GM06990 (cell line): ENCODE measurements around the gene KLF9.
"Not testable (repeated sequence)": the region's sequence is repeated elsewhere in the genome, so short reads cannot be mapped to it uniquely, and the experiment has no call there.

Experiments
- DNase-seq: peaks from one replicate; pipeline ENCODE4 v3.0.0-alpha.2; 2011; ENCODE audit not compliant: insufficient read length; ENCODE audit errors: extremely low read depth
- H3K27me3 ChIP-seq: replicated peaks from 2 replicates; pipeline ENCODE4 v1.6.0; 2011; ENCODE audit warnings: low read length; ENCODE audit not compliant: control insufficient read depth, insufficient read depth
- H3K36me3 ChIP-seq: 2 replicates; pipeline ENCODE4 v1.5.1; 2011; ENCODE audit warnings: low read length; ENCODE audit not compliant: control insufficient read depth, insufficient read depth
- H3K4me3 ChIP-seq: replicated peaks from 2 replicates; pipeline ENCODE4 v1.5.1; 2011; ENCODE audit warnings: low read depth, mild to moderate bottlenecking, control low read depth, low read length
- TF ChIP-seq, protein P1 (sequence below): IDR thresholded peaks from 2 replicates; pipeline ENCODE4 v1.5.1; 2011; ENCODE audit warnings: low read length, control low read depth, mild to moderate bottlenecking, inconsistent platforms; ENCODE audit not compliant: insufficient read depth, poor library complexity, severe bottlenecking

KLF9 gene

DNA sequence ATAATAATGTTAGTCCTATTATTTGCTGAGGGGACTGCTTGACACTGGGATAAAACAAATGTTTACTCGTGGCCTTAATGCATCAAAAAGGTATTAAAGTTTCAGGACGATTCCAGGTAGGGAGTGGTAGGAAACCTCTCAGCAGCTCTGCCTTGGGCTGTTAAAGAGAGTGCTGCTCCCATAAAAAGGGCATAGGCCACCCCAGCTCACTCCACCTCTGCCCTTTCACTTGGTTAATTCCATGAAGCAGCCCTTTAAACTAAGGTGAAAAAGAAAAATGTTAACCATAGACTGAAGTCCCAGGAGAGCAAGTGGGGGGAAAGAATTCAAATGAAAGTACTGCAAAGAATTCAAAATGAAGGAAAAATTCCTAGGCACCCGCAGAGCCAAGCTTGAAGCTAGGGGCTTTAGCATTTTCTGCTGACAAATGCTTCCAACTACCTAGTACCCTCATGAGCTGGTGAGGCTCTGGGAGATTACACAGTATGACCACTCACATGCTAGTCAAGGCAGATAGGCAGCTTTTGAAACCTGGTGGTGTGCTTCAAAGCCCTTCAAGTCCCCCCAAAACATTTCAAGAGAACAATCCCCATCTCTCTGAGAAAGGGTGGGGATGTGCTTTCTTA lies 8.5 kb downstream of the KLF9 start:
- Histone ChIP-seq H3K36me3 (no peaks in the 10 kb centered on the region), H3K4me3 (no peak overlapping the region), H3K27me3 (no peaks in the 10 kb centered on the region)
- TF ChIP-seq, protein P1, sequence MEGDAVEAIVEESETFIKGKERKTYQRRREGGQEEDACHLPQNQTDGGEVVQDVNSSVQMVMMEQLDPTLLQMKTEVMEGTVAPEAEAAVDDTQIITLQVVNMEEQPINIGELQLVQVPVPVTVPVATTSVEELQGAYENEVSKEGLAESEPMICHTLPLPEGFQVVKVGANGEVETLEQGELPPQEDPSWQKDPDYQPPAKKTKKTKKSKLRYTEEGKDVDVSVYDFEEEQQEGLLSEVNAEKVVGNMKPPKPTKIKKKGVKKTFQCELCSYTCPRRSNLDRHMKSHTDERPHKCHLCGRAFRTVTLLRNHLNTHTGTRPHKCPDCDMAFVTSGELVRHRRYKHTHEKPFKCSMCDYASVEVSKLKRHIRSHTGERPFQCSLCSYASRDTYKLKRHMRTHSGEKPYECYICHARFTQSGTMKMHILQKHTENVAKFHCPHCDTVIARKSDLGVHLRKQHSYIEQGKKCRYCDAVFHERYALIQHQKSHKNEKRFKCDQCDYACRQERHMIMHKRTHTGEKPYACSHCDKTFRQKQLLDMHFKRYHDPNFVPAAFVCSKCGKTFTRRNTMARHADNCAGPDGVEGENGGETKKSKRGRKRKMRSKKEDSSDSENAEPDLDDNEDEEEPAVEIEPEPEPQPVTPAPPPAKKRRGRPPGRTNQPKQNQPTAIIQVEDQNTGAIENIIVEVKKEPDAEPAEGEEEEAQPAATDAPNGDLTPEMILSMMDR = no peak
- DNase-seq = no peak

DNA sequence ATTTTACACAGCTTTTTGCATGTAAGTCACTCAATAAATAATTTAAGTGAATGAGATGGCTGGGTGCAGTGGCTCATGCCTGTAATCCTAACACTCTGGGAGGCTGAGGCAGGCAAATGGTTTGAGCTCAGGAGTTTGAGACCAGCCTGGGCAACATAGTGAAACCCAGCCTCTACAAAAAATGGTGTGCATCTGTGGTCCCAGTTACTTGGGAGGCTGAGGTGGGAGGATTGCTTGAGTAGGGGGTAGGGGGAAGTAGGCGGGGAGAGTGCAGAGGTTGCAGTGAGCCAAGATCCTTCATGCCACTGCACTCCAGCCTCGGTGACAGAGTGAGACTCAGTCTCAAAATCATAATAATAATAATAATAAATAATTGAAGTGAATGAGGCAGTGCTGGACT lies 10.2 kb downstream of the KLF9 start:
- Histone ChIP-seq H3K4me3 (no peak overlapping the region), H3K27me3 (no peaks in the 10 kb centered on the region), H3K36me3 (no peaks in the 10 kb centered on the region)
- no peak for DNase-seq
- TF ChIP-seq, protein P1 = no peak

- TF ChIP-seq, protein P1 = no peak
- DNase-seq = no peak
- Histone ChIP-seq H3K4me3 (no peak overlapping the region), H3K27me3 (no peaks in the 10 kb centered on the region), H3K36me3 (no peaks in the 10 kb centered on the region)
These were observed 10.8 kb downstream of the KLF9 start for GRCh38 chr9:70403618-70404025.

GRCh38 chr9:70403166-70403565 lies 11.3 kb downstream of the KLF9 start:
- no peaks in the 10 kb centered on the region for H3K36me3 ChIP-seq
- no peak overlapping the region for H3K4me3 ChIP-seq
- TF ChIP-seq, protein P1 = no peak
- no peak for DNase-seq
- H3K27me3 ChIP-seq = no peaks in the 10 kb centered on the region

DNA sequence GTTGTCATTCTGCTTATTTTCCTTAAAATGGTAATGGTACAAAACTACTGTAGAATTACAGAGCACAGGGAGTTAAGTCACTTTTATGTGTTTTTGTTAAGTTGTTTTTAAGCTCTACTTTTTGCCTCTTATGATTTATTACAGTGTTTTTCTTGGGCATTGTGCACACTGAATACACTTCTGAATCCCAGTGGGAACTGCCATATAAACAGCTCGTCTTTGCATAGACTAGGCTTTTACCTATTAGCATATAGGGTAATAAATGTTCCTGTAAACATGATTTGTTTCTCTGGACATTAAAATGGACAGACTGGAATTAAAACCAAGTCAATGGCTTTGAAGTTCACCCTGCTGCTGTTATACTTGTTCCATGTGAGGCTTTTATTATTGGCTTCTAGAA lies 12.2 kb downstream of the KLF9 start:
- DNase-seq = no peak
- no peak overlapping the region for H3K4me3 ChIP-seq
- H3K27me3 ChIP-seq = no peaks in the 10 kb centered on the region
- no peaks in the 10 kb centered on the region for H3K36me3 ChIP-seq
- TF ChIP-seq, protein P1 = no peak

DNA sequence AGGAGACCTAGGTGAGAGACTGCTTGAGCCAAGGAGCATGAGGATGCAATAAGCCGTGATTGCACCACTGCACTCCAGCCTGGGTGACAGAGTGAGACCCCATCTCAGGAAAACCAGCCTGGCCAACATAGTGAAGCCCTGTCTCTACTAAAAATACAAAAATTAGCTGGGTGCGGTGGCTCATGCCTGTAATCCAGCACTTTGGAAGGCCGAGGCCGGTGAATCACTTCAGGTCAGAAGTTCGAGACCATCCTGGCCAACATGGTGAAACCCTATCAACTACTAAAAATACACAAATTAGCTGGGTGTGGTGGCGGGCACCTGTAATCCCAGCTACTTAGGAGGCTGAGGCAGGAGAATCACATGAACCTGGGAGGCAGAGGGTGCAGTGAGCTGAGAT lies 13.2 kb downstream of the KLF9 start:
- not testable (repeated sequence) for DNase-seq, H3K4me3 ChIP-seq

More for the DNA sequence above, 13.2 kb downstream of the KLF9 start:
- not testable (repeated sequence) for H3K36me3 ChIP-seq, H3K27me3 ChIP-seq
